Measurements from ENCODE around the gene ARHGAP24.

- no peak for TF ChIP-seq CTCF (IDR thresholded peaks at IDR 0.05; ENCODE audit: extremely low read depth in 1 of 2, insufficient read depth in 1 of 2, low read depth in 1 of 2, low read length in 2 of 2)
- TF ChIP-seq POLR2A (IDR thresholded peaks at IDR 0.05; ENCODE audit: low read depth, low read length) = no peak
Measured at GRCh38 chr4:85842540-85842939, 367.6 kb downstream of the ARHGAP24 start.

All from endothelial cell of umbilical vein (primary cell).